HAP-1 (cell line): Measurements from ENCODE around the gene SYCE1.
"Not testable (repeated sequence)": the region's sequence is repeated elsewhere in the genome, so short reads cannot be mapped to it uniquely, and the experiment has no call there.

Source experiments
- DNase-seq, 2 experiments: peaks; one replicate each; pipeline ENCODE4 v3.0.0-alpha.2; 2016 to 2020; ENCODE audit warnings: low spot score in 2 of 2
- H3K27me3 ChIP-seq: fragments of 250-450 bp; sonication (Bioruptor Pico); 2 replicates; pipeline ENCODE4 v1.5.1; 2020; ENCODE audit warnings: low read depth, mild to moderate bottlenecking, moderate library complexity
- H3K36me3 ChIP-seq: fragments of 250-450 bp; sonication (Bioruptor Pico); replicated peaks from 2 replicates; pipeline ENCODE4 v1.5.1; 2020; ENCODE audit warnings: mild to moderate bottlenecking
- H3K4me1 ChIP-seq: fragments of 250-450 bp; sonication (Bioruptor Pico); 2 replicates; pipeline ENCODE4 v1.5.1; 2020; ENCODE audit warnings: mild to moderate bottlenecking
- H3K4me3 ChIP-seq: fragments of 250-450 bp; sonication (Bioruptor Pico); 2 replicates; pipeline ENCODE4 v1.5.1; 2020; ENCODE audit warnings: mild to moderate bottlenecking, moderate library complexity
- H3K9me3 ChIP-seq: fragments of 250-450 bp; sonication (Bioruptor Pico); 2 replicates; pipeline ENCODE4 v1.5.1; 2020; ENCODE audit warnings: mild to moderate bottlenecking, moderate library complexity
- in situ Hi-C: fragments of 300-500 bp; cut with MboI; formaldehyde crosslinking; loops from 3 replicates; pipeline ENCODE4 v1.14.3; 2020; ENCODE audit warnings: low sequenced_read_pairs, inconsistent platforms, mixed read lengths

The SYCE1 gene

GRCh38 chr10:133520193-133520738, 45.1 kb downstream of the SYCE1 start:
- DNase-seq, result peak; percentile 67 to 94
- Histone ChIP-seq H3K4me3 (peak overlapping the region; percentile 30), H3K36me3 (no peaks in the 10 kb centered on the region), H3K27me3 (no peaks in the 10 kb centered on the region), H3K9me3 (no peaks in the 10 kb centered on the region), H3K4me1 (peaks cover 4% of the 10 kb centered on the region; the same call in 1 of the 2 replicates)
- in situ Hi-C loops, result no loop called here

DNA sequence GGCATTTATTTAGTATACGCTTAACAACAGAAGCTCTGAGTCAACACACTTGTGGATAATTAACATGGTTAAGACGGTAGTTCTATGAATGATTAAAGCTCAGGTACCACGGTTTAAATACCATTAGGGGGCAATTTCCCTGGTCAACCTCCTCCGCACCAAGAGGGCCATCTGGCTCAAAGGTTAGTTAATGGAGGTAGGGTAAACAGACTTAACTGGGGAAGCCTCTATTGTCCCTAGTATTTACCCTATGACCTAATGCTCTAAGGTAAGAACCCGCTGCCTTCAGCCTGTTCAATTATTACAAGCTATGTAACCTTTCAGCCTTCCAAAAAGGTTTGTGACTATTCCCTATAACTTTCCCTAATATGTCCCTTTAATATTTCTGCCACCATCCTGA, 46.9 kb downstream of the SYCE1 start:
- DNase-seq, H3K36me3 ChIP-seq, H3K4me3 ChIP-seq, H3K9me3 ChIP-seq, H3K27me3 ChIP-seq, in situ Hi-C loops, H3K4me1 ChIP-seq: not testable (repeated sequence)

- in situ Hi-C loops, result no loop called here
- DNase-seq, result no peak
- no peaks in the 10 kb centered on the region for H3K9me3 ChIP-seq
- H3K36me3 ChIP-seq, result no peaks in the 10 kb centered on the region
- peaks cover 14% of the 10 kb centered on the region for H3K27me3 ChIP-seq
- no peak overlapping the region for H3K4me3 ChIP-seq
- H3K4me1 ChIP-seq, result peaks cover 4% of the 10 kb centered on the region; the same call in 1 of the 2 replicates
Measured at GRCh38 chr10:133516057-133516456, 49.3 kb downstream of the SYCE1 start.

- Histone ChIP-seq H3K4me3 (no peak overlapping the region), H3K4me1 (peaks cover under 1% of the 10 kb centered on the region; the same call in 1 of the 2 replicates), H3K36me3 (no peaks in the 10 kb centered on the region), H3K9me3 (no peaks in the 10 kb centered on the region), H3K27me3 (peaks cover 17% of the 10 kb centered on the region)
- no peak for DNase-seq
- in situ Hi-C loops, result no loop called here
Measured at GRCh38 chr10:133515471-133515870, 49.9 kb downstream of the SYCE1 start.

DNA sequence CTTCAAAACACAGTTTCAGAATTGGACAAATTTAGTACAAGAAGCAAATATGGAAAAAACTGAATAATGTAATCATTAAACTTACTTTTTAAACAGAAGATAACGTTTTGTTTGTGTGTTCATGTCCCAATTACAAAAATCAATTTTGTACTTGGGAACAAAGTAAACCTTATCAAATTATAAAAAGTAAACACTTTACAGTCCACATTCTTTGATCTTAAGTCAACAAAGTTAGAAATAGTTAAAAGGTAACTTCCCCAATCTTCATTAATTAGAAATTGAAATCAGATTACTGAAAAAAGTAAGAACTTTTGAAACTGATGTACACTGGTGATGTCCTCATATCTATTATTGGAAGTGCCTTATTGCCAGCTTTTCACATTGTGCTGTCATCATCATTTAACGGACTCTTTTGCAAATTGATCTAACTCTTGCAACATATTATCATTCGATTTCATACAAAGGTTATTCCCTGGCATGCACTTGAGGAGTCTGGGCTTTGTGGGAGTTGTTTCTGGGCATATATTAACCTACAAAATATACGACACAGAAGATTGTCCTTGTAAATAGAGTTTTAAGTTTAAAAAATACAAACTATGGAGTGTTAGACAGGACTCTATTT, 53.4 kb downstream of the SYCE1 start:
- no peaks in the 10 kb centered on the region for H3K36me3 ChIP-seq
- no peak overlapping the region for H3K4me3 ChIP-seq
- DNase-seq, result no peak
- no peaks in the 10 kb centered on the region for H3K9me3 ChIP-seq
- H3K27me3 ChIP-seq, result peaks cover 23% of the 10 kb centered on the region
- in situ Hi-C loops, result no loop called here
- no peaks in the 10 kb centered on the region for H3K4me1 ChIP-seq

DNA sequence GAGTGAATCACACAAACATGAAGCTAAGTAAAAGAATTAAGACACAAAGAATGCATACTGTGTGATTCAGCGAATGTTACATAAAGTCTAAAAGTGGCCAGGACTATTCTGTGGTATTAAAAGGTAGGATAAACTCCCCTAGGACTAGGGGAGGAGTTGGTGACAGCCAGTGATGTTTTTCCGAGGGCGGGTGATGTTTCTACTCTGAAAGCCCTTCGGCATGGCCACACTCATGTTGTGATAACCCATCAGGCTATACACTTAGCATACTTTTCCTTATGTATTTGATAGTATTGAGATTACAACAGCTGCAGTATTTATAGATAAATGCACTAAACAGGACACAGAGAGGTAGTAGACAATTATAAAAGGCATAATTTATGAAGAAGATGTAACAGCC, 54.0 kb downstream of the SYCE1 start:
- H3K4me1 ChIP-seq, result no peaks in the 10 kb centered on the region

DNA sequence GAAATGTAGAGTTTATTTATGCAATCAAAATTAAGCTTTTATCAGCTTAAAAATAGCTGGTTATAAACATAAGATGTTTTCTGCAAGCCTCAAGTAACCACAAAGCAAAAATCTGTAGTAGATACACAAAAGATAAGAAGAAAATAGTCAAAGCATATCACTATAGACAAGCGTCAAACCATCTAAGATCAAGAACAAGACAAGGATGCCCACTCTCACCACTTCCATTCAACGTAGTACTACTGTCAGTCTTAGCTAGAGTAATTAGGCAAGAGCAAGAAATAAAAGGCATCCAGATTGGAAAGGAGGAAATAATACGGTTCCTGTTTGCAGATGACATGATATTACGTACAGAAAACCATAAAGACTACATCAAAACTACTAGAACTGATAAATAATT, 55.7 kb downstream of the SYCE1 start:
- H3K9me3 ChIP-seq, result no peaks in the 10 kb centered on the region
- no peak overlapping the region for H3K4me3 ChIP-seq

More for the DNA sequence above, 54.0 kb downstream of the SYCE1 start:
- Histone ChIP-seq H3K27me3 (peaks cover 23% of the 10 kb centered on the region), H3K4me3 (no peak overlapping the region), H3K36me3 (no peaks in the 10 kb centered on the region), H3K9me3 (no peaks in the 10 kb centered on the region)
- DNase-seq, result no peak
- in situ Hi-C loops, result no loop called here

More for the DNA sequence above, 55.7 kb downstream of the SYCE1 start:
- in situ Hi-C loops, result no loop called here
- no peak for DNase-seq
- no peaks in the 10 kb centered on the region for H3K36me3 ChIP-seq
- peaks cover 23% of the 10 kb centered on the region for H3K27me3 ChIP-seq
- no peaks in the 10 kb centered on the region for H3K4me1 ChIP-seq
